Body of pancreas (tissue), 4 donors: ENCODE data around the gene TBL1X. TPM values are rescaled to one million over a fixed set of nuclear protein-coding genes. Genes with fewer than 3 reads are reported as not detected.

Experiments
- ATAC-seq: fragments of 150-250 bp; one replicate; pipeline ENCODE4 v1.9.1; 2016
- DNase-seq, 4 donors: peaks; one replicate each; pipeline ENCODE4 v3.0.0-alpha.2; 2019
- H3K27ac ChIP-seq, 4 donors: fragments of 200-600 bp; sonication (generic); 1 replicate in 3 of 4; 2 replicates in 1 of 4; pipeline versions ENCODE4 v1.5.1 to v1.6.1; 2016 to 2019; ENCODE audit warnings: mild to moderate bottlenecking in 1 of 4, mixed read lengths in 1 of 4, moderate library complexity in 1 of 4
- H3K27me3 ChIP-seq, 2 donors: fragments of 200-600 bp; sonication (generic); one replicate each; pipeline ENCODE4 v1.6.0; 2016; ENCODE audit warnings: mild to moderate bottlenecking in 1 of 2
- H3K36me3 ChIP-seq, 2 donors: fragments of 200-600 bp; sonication (generic); replicated peaks in 1 of 2; 2 replicates each; pipeline ENCODE4 v1.5.1; 2016; ENCODE audit warnings: low read depth in 2 of 2; ENCODE audit not compliant: insufficient read depth in 1 of 2
- H3K4me1 ChIP-seq: fragments of 200-600 bp; sonication (generic); one replicate; pipeline ENCODE4 v1.6.0; 2016
- H3K4me3 ChIP-seq, 2 donors: fragments of 200-600 bp; sonication (generic); 1 replicate in 1 of 2; 2 replicates in 1 of 2; pipeline ENCODE4 v1.5.1; 2016 to 2019
- H3K9me3 ChIP-seq, 3 donors: fragments of 200-600 bp; sonication (generic); 1 replicate in 2 of 3; 2 replicates in 1 of 3; pipeline ENCODE4 v1.5.1; 2016
- CTCF ChIP-seq, 7 experiments: fragments of 450-650 bp in 4 of 7; fragments of 200-600 bp in 3 of 7; sonication (generic) in 3 of 7; IDR thresholded peaks; one replicate each; pipeline ENCODE4 v1.5.1; 2016 to 2019; ENCODE audit warnings: antibody characterized with exemption in 7 of 7
- POLR2A ChIP-seq, 3 donors: fragments of 450-650 bp; IDR thresholded peaks; one replicate each; pipeline ENCODE4 v1.6.1; 2016; ENCODE audit warnings: antibody characterized with exemption in 3 of 3, mild to moderate bottlenecking in 2 of 3
- WGBS, 2 donors: methylation state at CpG; one replicate each; pipeline ENCODE4 v1.1.5; 2017; 5-methylcytosine and 5-hydroxymethylcytosine counted together
- intact Hi-C: fragments of 100-400 bp; cut with DNase I; formaldehyde crosslinking; loops from one replicate; pipeline ENCODE4 v1.15.1; 2023
- total RNA-seq, 2 donors: library from RNA; depleted of rRNA; stranded (reverse); fragments of >200 nt; gene quantifications; one replicate each; pipeline ENCODE4 v1.1.0, GENCODE V29; 2016

The TBL1X gene
- total RNA-seq, 2 donors from 2014 or later, result 7.9 to 16.3 TPM

- Histone ChIP-seq H3K4me3 (no peak overlapping the region), H3K36me3 (no peaks in the 10 kb centered on the region), H3K27ac (no peak overlapping the region), H3K4me1 (no peaks in the 10 kb centered on the region), H3K27me3 (no peaks in the 10 kb centered on the region), H3K9me3 (no peaks in the 10 kb centered on the region)
- ATAC-seq, result no peak
- intact Hi-C loops, result no loop called here
- TF ChIP-seq POLR2A (IDR thresholded peaks at IDR 0.05) (no peak), CTCF (IDR thresholded peaks at IDR 0.05) (no peak)
- no peak for DNase-seq
- 88 to 90% methylated on average over 9 to 12 of the region's 12 CpGs for WGBS, 2 donors
Observed at GRCh38 chrX:9619581-9619980, 154.7 kb downstream of the TBL1X start.

GRCh38 chrX:9622128-9622527, 157.3 kb downstream of the TBL1X start:
- ATAC-seq, result no peak
- H3K4me3 ChIP-seq, result no peak overlapping the region
- TF ChIP-seq CTCF (IDR thresholded peaks at IDR 0.05), result no peak
- no peak for TF ChIP-seq POLR2A (IDR thresholded peaks at IDR 0.05)
- no peaks in the 10 kb centered on the region for H3K27me3 ChIP-seq
- intact Hi-C loops, result no loop called here
- DNase-seq, result no peak
- no peak overlapping the region for H3K27ac ChIP-seq
- 94 to 100% methylated on average over 2 to 3 of the region's 3 CpGs for WGBS, 2 donors
- no peaks in the 10 kb centered on the region for H3K4me1 ChIP-seq
- H3K9me3 ChIP-seq, result no peaks in the 10 kb centered on the region
- H3K36me3 ChIP-seq, result no peaks in the 10 kb centered on the region

- DNase-seq, result no peak
- no peaks in the 10 kb centered on the region for H3K27me3 ChIP-seq
- no peak for TF ChIP-seq CTCF (IDR thresholded peaks at IDR 0.05)
- no peak for TF ChIP-seq POLR2A (IDR thresholded peaks at IDR 0.05)
- no peak overlapping the region for H3K4me3 ChIP-seq
- H3K9me3 ChIP-seq, result no peaks in the 10 kb centered on the region
- WGBS, 2 donors, result 82 to 87% methylated on average over 7 of the region's 7 CpGs
- no peaks in the 10 kb centered on the region for H3K4me1 ChIP-seq
- H3K36me3 ChIP-seq, result no peaks in the 10 kb centered on the region
- H3K27ac ChIP-seq, result no peak overlapping the region
- intact Hi-C loops, result no loop called here
- ATAC-seq, result no peak
Observed at GRCh38 chrX:9626379-9626778, 161.5 kb downstream of the TBL1X start.

GRCh38 chrX:9627922-9628321, 163.1 kb downstream of the TBL1X start:
- H3K9me3 ChIP-seq, result no peaks in the 10 kb centered on the region
- TF ChIP-seq CTCF (IDR thresholded peaks at IDR 0.05), result no peak
- no peak for TF ChIP-seq POLR2A (IDR thresholded peaks at IDR 0.05)
- H3K27me3 ChIP-seq, result no peaks in the 10 kb centered on the region
- WGBS, 2 donors, result 89% methylated on average over 1 of the region's 1 CpG; no CpG with 5 or more reads in 1 of the 2 donors
- no peak overlapping the region for H3K27ac ChIP-seq
- DNase-seq (no peak), ATAC-seq (no peak)
- no peaks in the 10 kb centered on the region for H3K36me3 ChIP-seq
- H3K4me1 ChIP-seq, result no peaks in the 10 kb centered on the region
- no peak overlapping the region for H3K4me3 ChIP-seq
- intact Hi-C loops, result no loop called here

- 56 to 74% methylated on average over 3 to 6 of the region's 6 CpGs for whole genome bisulfite sequencing, 2 donors
- H3K4me1 ChIP-seq, result no peaks in the 10 kb centered on the region
- H3K27me3 ChIP-seq, result no peaks in the 10 kb centered on the region
- ATAC-seq, result no peak
- no peaks in the 10 kb centered on the region for H3K36me3 ChIP-seq
- peak in 1 of 4 donors; percentile 25 for DNase-seq
- intact Hi-C loops, result no loop called here
- no peaks in the 10 kb centered on the region for H3K9me3 ChIP-seq
- no peak overlapping the region for H3K27ac ChIP-seq
- TF ChIP-seq CTCF (IDR thresholded peaks at IDR 0.05) (no peak), POLR2A (IDR thresholded peaks at IDR 0.05) (no peak)
- no peak overlapping the region for H3K4me3 ChIP-seq
Observed at GRCh38 chrX:9628779-9629493, 164.1 kb downstream of the TBL1X start.
